PFSK-1 (cell line): ENCODE data around the gene UGGT2.

ENCODE experiments used
- FOXP2 ChIP-seq: optimal IDR thresholded peaks from 2 replicates; pipeline ENCODE3; 2011; ENCODE audit warnings: borderline replicate concordance, control low read depth, inconsistent platforms; ENCODE audit not compliant: insufficient read depth; ENCODE audit errors: extremely low read length, extremely low read depth
- POLR2AphosphoS5 ChIP-seq: IDR thresholded peaks from 2 replicates; pipeline ENCODE4 v1.6.1; 2012; ENCODE audit warnings: low read depth, mild to moderate bottlenecking, control low read depth, low read length, moderate library complexity
- REST ChIP-seq, 2 experiments: IDR thresholded peaks; 2 replicates each; pipeline versions ENCODE4 v1.6.1 to v1.8.0; 2011 to 2012; ENCODE audit warnings: low read depth in 2 of 2, low read length in 2 of 2, control low read depth in 1 of 2, inconsistent platforms in 1 of 2, mild to moderate bottlenecking in 1 of 2, moderate library complexity in 1 of 2; ENCODE audit not compliant: insufficient read depth in 1 of 2
- SIN3A ChIP-seq: IDR thresholded peaks from 2 replicates; pipeline ENCODE4 v1.6.1; 2012; ENCODE audit warnings: mild to moderate bottlenecking, low read length, moderate library complexity, borderline replicate concordance; ENCODE audit not compliant: insufficient read depth
- TAF1 ChIP-seq: IDR thresholded peaks from 2 replicates; pipeline ENCODE4 v1.6.1; 2012; ENCODE audit warnings: low read length, control low read depth, borderline replicate concordance; ENCODE audit not compliant: insufficient read depth

The UGGT2 gene

GRCh38 chr13:95948656-95949055 lies 104.5 kb downstream of the UGGT2 start:
- no peak for TF ChIP-seq FOXP2
- no peak for TF ChIP-seq REST (IDR thresholded peaks at IDR 0.05; ENCODE audit: insufficient read depth in 1 of 2, low read depth in 2 of 2, low read length in 2 of 2)
- TF ChIP-seq SIN3A: no peak
- no peak for TF ChIP-seq POLR2AphosphoS5
- no peak for TF ChIP-seq TAF1

GRCh38 chr13:95937714-95938320 lies 115.4 kb downstream of the UGGT2 start:
- TF ChIP-seq REST (IDR thresholded peaks at IDR 0.05; ENCODE audit: insufficient read depth in 1 of 2, low read depth in 2 of 2, low read length in 2 of 2) (no peak), POLR2AphosphoS5 (no peak), SIN3A (no peak), TAF1 (no peak), FOXP2 (no peak)

- no peak for TF ChIP-seq FOXP2
- no peak for TF ChIP-seq TAF1
- no peak for TF ChIP-seq POLR2AphosphoS5
- TF ChIP-seq SIN3A: no peak
- no peak for TF ChIP-seq REST (IDR thresholded peaks at IDR 0.05; ENCODE audit: insufficient read depth in 1 of 2, low read depth in 2 of 2, low read length in 2 of 2)
Measured at GRCh38 chr13:95931300-95932025, 121.7 kb downstream of the UGGT2 start.

GRCh38 chr13:95929430-95929829 lies 123.8 kb downstream of the UGGT2 start:
- no peak for TF ChIP-seq FOXP2
- TF ChIP-seq TAF1: no peak
- no peak for TF ChIP-seq REST (IDR thresholded peaks at IDR 0.05; ENCODE audit: insufficient read depth in 1 of 2, low read depth in 2 of 2, low read length in 2 of 2)
- TF ChIP-seq POLR2AphosphoS5: no peak
- no peak for TF ChIP-seq SIN3A

GRCh38 chr13:95926231-95926630 lies 127.0 kb downstream of the UGGT2 start:
- no peak for TF ChIP-seq SIN3A
- no peak for TF ChIP-seq REST (IDR thresholded peaks at IDR 0.05; ENCODE audit: insufficient read depth in 1 of 2, low read depth in 2 of 2, low read length in 2 of 2)
- TF ChIP-seq POLR2AphosphoS5: no peak
- TF ChIP-seq TAF1: no peak
- TF ChIP-seq FOXP2: no peak
